Suprapubic skin (tissue), 4 donors: Measurements from ENCODE around the gene DAB2IP.

Source experiments
- EP300 ChIP-seq: sonication (generic); formaldehyde crosslinking; IDR thresholded peaks from one replicate; pipeline ENCODE4 v1.6.1; 2017; ENCODE audit warnings: antibody characterized with exemption
- POLR2A ChIP-seq, 2 donors: fragments of 450-650 bp; IDR thresholded peaks; one replicate each; pipeline ENCODE4 v1.6.1; 2017; ENCODE audit warnings: antibody characterized with exemption in 2 of 2, mild to moderate bottlenecking in 2 of 2, moderate library complexity in 2 of 2
- POLR2AphosphoS5 ChIP-seq, 3 donors: sonication (generic); formaldehyde crosslinking; IDR thresholded peaks; one replicate each; pipeline ENCODE4 v1.6.1; 2017; ENCODE audit warnings: antibody characterized with exemption in 3 of 3
- TF ChIP-seq, protein P1 (sequence below), 2 donors: fragments of 200-600 bp in 1 of 2; fragments of 450-650 bp in 1 of 2; sonication (generic) in 1 of 2; IDR thresholded peaks; one replicate each; pipeline ENCODE4 v1.5.1; 2016 to 2019; ENCODE audit warnings: antibody characterized with exemption in 2 of 2, mild to moderate bottlenecking in 1 of 2, moderate library complexity in 1 of 2

GRCh38 chr9:121738411-121738810 is 87.0 kb downstream of the DAB2IP start:
- TF ChIP-seq, protein P1, sequence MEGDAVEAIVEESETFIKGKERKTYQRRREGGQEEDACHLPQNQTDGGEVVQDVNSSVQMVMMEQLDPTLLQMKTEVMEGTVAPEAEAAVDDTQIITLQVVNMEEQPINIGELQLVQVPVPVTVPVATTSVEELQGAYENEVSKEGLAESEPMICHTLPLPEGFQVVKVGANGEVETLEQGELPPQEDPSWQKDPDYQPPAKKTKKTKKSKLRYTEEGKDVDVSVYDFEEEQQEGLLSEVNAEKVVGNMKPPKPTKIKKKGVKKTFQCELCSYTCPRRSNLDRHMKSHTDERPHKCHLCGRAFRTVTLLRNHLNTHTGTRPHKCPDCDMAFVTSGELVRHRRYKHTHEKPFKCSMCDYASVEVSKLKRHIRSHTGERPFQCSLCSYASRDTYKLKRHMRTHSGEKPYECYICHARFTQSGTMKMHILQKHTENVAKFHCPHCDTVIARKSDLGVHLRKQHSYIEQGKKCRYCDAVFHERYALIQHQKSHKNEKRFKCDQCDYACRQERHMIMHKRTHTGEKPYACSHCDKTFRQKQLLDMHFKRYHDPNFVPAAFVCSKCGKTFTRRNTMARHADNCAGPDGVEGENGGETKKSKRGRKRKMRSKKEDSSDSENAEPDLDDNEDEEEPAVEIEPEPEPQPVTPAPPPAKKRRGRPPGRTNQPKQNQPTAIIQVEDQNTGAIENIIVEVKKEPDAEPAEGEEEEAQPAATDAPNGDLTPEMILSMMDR (IDR thresholded peaks at IDR 0.05), result no peak
- TF ChIP-seq POLR2A (IDR thresholded peaks at IDR 0.05) (no peak), EP300 (no peak), POLR2AphosphoS5 (IDR thresholded peaks at IDR 0.05) (no peak)
